ENCODE measurements around the gene TAS2R31. TPM values are rescaled to one million over a fixed set of nuclear protein-coding genes. Genes with fewer than 3 reads are reported as not detected.

Gene TAS2R31, protein sequence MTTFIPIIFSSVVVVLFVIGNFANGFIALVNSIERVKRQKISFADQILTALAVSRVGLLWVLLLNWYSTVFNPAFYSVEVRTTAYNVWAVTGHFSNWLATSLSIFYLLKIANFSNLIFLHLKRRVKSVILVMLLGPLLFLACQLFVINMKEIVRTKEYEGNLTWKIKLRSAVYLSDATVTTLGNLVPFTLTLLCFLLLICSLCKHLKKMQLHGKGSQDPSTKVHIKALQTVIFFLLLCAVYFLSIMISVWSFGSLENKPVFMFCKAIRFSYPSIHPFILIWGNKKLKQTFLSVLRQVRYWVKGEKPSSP
- total RNA-seq, result 1 to 10 TPM; 3.9 to 9.2 (median 7.3) TPM
- under 1 TPM in 1 of 3 donors, not detected in 2; 0.44 TPM for polyA plus RNA-seq

DNA sequence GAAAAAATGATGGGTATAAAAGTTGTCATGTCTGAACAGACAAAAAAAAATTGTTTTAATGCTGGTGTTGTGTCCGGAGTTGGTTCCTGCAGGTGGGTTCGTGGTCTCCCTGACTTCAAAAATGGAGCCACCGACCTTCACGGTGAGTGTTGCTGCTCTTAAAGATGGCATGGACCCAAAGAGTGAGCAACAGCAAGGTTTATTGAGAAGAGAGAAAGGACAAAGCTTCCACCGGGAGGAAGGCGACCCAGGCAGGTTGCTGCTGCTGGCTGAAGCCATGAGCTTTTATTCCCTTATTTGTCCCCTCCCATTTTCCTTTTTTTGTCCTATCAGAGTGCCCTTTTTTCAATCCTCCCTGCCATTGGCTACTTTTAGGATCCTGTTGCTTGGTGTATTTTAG, at the start of gene TAS2R31:
TSS of gene TAS2R31 (minus strand) at position 101 of the 400 bp plus-strand sequence. CDS start at position 29, 72 bp downstream.
- Histone ChIP-seq H3K4me1 (no peaks in the 10 kb centered on the region), H3K36me3 (peaks cover 0 to 1% (median 0%) of the 10 kb centered on the region in 4 donors), H3K27ac (no peak within 1 kb of the TSS), H3K27me3 (no peaks in the 10 kb centered on the region), H3K9me3 (no peaks in the 10 kb centered on the region), H3K4me3 (no peak within 1 kb of the TSS)
- 96 to 97% methylated on average over 6 of the region's 6 CpGs for WGBS, 2 donors
- intact Hi-C loops (cut with DNase I), result no loop called here
- TF ChIP-seq EP300 (IDR thresholded peaks at IDR 0.05) (no peak), POLR2AphosphoS5 (IDR thresholded peaks at IDR 0.05) (no peak), POLR2A (IDR thresholded peaks at IDR 0.05) (no peak)
- TF ChIP-seq, protein P1, sequence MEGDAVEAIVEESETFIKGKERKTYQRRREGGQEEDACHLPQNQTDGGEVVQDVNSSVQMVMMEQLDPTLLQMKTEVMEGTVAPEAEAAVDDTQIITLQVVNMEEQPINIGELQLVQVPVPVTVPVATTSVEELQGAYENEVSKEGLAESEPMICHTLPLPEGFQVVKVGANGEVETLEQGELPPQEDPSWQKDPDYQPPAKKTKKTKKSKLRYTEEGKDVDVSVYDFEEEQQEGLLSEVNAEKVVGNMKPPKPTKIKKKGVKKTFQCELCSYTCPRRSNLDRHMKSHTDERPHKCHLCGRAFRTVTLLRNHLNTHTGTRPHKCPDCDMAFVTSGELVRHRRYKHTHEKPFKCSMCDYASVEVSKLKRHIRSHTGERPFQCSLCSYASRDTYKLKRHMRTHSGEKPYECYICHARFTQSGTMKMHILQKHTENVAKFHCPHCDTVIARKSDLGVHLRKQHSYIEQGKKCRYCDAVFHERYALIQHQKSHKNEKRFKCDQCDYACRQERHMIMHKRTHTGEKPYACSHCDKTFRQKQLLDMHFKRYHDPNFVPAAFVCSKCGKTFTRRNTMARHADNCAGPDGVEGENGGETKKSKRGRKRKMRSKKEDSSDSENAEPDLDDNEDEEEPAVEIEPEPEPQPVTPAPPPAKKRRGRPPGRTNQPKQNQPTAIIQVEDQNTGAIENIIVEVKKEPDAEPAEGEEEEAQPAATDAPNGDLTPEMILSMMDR (IDR thresholded peaks at IDR 0.05), result no peak
- DNase-seq, result no peak

DNA sequence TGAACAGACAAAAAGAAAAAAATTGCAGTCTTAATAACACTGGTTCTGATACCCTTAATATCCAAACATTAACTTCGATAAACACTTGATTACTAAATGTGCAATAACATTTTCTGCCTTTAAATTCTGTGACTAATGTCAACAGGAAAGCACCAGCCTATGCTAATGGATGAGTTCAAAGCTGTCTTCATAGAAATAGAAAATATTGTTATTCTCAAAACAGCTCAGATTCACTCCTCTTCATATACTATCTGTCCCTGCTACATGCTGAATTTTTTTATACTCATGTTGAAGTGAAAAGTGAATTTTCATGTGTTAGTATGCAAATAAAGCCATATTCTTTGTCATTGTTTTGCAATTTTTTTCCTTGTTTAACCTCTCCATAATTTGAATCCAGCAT, 47.0 kb upstream of the TAS2R31 start:
- intact Hi-C loops (cut with DNase I), result no loop called here
- TF ChIP-seq EP300 (IDR thresholded peaks at IDR 0.05), result no peak
- TF ChIP-seq, protein P1 (IDR thresholded peaks at IDR 0.05), result no peak
- TF ChIP-seq POLR2AphosphoS5 (IDR thresholded peaks at IDR 0.05), result no peak
- TF ChIP-seq POLR2A (IDR thresholded peaks at IDR 0.05), result no peak

DNA sequence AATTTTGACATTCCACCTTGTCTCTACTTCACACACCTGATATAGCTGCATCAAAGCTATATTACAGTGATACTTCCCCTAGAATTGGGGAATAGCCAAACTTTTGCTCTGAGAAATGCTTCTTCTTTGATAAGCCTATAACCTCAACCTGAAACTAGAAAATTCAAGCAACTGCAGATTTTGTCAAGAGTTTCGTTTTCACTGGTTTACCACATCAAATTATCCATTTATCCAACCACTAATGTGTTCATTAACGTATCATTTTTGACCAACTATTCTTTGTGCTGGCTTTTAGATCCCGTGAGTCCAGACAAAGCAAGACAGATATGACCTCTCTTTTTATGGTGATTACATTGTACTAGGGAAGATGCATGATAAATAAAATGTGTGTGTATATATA, 44.4 kb upstream of the TAS2R31 start:
- Histone ChIP-seq H3K4me1 (no peaks in the 10 kb centered on the region), H3K4me3 (no peak overlapping the region), H3K36me3 (no peaks in the 10 kb centered on the region), H3K9me3 (no peaks in the 10 kb centered on the region), H3K27me3 (no peaks in the 10 kb centered on the region), H3K27ac (no peak overlapping the region)
- TF ChIP-seq POLR2AphosphoS5 (IDR thresholded peaks at IDR 0.05), result no peak
- TF ChIP-seq, protein P1 (IDR thresholded peaks at IDR 0.05), result no peak
- no peak for TF ChIP-seq POLR2A (IDR thresholded peaks at IDR 0.05)
- intact Hi-C loops (cut with DNase I), result no loop called here
- WGBS, 2 donors, result 0 to 67% methylated on average over 2 to 3 of the region's 3 CpGs
- no peak for DNase-seq

More for the DNA sequence above, 47.0 kb upstream of the TAS2R31 start:
- H3K4me3 ChIP-seq, result no peak overlapping the region
- H3K36me3 ChIP-seq, result no peaks in the 10 kb centered on the region
- no peak for DNase-seq
- H3K27ac ChIP-seq, result no peak overlapping the region
- H3K4me1 ChIP-seq, result no peaks in the 10 kb centered on the region
- no peaks in the 10 kb centered on the region for H3K27me3 ChIP-seq
- WGBS, 2 donors, result 98 to 100% methylated on average over 1 of the region's 1 CpG
- H3K9me3 ChIP-seq, result no peaks in the 10 kb centered on the region

DNA sequence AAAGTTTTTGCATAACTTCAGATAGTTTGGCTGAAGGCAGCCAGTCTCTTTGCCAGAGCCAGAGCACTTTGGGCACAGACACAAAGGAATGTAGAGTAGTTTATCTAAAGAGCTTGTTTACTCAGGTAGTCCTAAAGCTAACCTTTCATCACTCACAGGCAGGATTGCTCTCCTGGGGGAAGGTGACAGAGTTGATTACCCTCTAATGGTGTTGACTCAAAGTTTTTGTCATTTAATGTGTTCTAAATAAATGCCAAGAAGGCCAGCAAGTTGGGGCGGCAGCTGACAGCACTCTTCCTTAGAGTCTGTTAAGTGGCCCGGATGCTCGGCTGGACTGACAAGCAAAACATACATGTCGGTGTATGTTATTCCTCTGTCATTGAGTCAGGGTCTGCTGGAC, 40.2 kb upstream of the TAS2R31 start:
- Histone ChIP-seq H3K27ac (no peak overlapping the region), H3K27me3 (no peaks in the 10 kb centered on the region), H3K4me3 (no peak overlapping the region), H3K4me1 (no peaks in the 10 kb centered on the region), H3K9me3 (no peaks in the 10 kb centered on the region), H3K36me3 (no peaks in the 10 kb centered on the region)
- DNase-seq, result no peak
- intact Hi-C loops (cut with DNase I), result no loop called here
- 45 to 63% methylated on average over 4 of the region's 4 CpGs for WGBS, 2 donors
- TF ChIP-seq, protein P1 (IDR thresholded peaks at IDR 0.05), result no peak
- TF ChIP-seq EP300 (IDR thresholded peaks at IDR 0.05) (no peak), POLR2A (IDR thresholded peaks at IDR 0.05) (no peak), POLR2AphosphoS5 (IDR thresholded peaks at IDR 0.05) (no peak)
